Cardiac fibroblast (primary cell): Measurements from ENCODE around the gene MYT1.

ENCODE experiments used
- DNase-seq, 2 donors: peaks; one replicate each; pipeline versions ENCODE4 v3.0.0 to v3.0.0-alpha.2; 2010; ENCODE audit warnings: low read depth in 2 of 2
- H3K4me3 ChIP-seq, 2 donors: replicated peaks in 1 of 2; 1 replicate in 1 of 2; 2 replicates in 1 of 2; pipeline ENCODE4 v1.5.1; 2011; ENCODE audit warnings: low read depth in 2 of 2, low read length in 2 of 2, mild to moderate bottlenecking in 2 of 2, moderate library complexity in 1 of 2
- CTCF ChIP-seq: IDR thresholded peaks from one replicate; pipeline ENCODE4 v1.5.1; 2011; ENCODE audit warnings: low read depth, mild to moderate bottlenecking, low read length, inconsistent platforms

The MYT1 gene

DNA sequence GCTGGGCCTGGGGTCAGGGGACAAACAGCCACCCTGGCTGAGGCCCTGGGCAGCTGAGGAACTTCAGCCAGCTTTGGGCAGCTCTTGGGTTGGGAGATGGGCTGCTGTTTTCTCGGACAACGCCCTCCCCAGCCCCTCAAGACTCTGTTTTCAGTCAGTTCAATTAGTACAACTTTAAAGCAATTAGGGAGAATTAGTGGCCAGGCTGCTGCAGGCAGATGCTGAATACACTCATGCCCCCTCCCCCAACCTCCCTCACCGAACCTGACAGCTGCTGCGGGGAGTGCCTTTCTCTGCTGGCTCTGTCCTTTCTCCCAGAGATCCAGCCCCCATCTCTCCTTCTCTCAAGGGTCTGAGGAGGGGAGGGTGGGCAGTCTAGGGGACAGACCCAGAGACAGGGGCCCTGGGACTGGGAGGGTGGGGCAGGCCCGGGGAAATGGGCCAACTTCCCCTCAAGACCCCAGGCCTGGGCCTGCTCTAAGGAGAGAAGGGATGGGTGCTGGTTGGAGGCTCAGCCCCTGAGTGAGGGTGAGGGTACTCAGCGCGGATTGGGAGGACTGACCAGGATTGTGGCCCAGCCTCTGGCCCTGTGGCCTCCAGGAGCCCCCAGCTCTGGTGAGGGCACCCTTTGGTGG, 17.8 kb upstream of the MYT1 start:
- H3K4me3 ChIP-seq = no peak overlapping the region
- no peak for DNase-seq
- TF ChIP-seq CTCF = no peak

DNA sequence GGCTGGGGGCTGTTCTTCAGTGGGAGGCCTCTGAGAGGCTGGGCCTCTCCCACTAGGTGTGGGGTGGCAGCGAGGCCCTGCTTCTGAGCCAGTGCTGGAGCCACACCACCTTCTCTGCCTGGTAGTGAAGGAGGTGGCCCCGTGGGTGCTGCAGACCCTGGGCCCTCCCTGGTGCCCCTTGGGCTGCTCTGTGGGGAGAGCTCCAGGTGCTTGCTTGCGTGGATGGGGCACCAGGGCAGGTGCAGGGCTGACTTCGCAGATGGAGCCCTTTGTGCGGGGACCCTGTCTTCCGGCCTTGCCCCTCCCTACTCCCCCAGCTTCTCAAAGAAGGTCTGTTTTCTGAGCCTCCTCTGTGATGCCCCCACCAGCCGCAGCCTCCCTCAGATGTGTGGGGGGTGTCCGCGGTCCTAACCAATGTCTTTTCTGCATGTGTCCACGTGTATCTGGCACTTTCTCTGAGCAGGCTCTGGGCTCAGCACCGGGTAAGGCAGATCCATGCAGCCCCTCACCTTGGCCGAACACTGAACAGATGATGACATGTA, 17.2 kb upstream of the MYT1 start:
- no peak overlapping the region for H3K4me3 ChIP-seq
- DNase-seq = no peak
- TF ChIP-seq CTCF = no peak

DNA sequence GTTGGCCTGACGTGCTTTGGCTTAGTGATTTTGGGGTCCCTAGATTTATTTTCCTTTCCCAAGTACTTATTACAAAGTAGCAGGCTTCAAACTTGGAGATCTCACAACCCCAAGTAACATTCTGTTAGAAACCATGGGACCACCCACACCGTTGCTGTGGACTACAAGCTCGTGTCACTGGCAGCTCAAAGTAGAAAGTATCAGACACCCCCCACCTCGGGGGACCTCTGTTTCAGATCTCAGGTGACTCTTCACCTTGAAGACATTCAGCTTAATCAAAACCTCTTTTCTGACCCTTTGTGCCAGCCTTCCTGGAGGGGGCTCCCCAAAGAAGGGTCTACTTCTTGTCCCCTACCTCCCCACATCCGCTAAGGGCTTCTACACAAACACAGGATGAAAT, 15.7 kb upstream of the MYT1 start:
- no peak for TF ChIP-seq CTCF
- DNase-seq = no peak
- H3K4me3 ChIP-seq = no peak overlapping the region

- no peak for TF ChIP-seq CTCF
- no peak for DNase-seq
- H3K4me3 ChIP-seq = no peak overlapping the region
Measured at GRCh38 chr20:64149141-64149540, 15.1 kb upstream of the MYT1 start.

GRCh38 chr20:64149809-64150560, 14.3 kb upstream of the MYT1 start:
- no peak overlapping the region for H3K4me3 ChIP-seq
- DNase-seq = no peak
- no peak for TF ChIP-seq CTCF

GRCh38 chr20:64150756-64151632, 13.3 kb upstream of the MYT1 start:
- no peak for DNase-seq
- no peak for TF ChIP-seq CTCF
- no peak overlapping the region for H3K4me3 ChIP-seq
